ENCODE measurements around the gene CEACAM7. TPM values are rescaled to one million over a fixed set of nuclear protein-coding genes. Genes with fewer than 3 reads are reported as not detected.

CEACAM7 gene
- total RNA-seq, 1 experiment from 2014 or later, result not detected

- no peaks in the 10 kb centered on the region for H3K4me1 Mint-ChIP-seq
- no peak overlapping the region for H2BK15ac ChIP-seq (ENCODE audit: low read depth, low read length)
- no CpG with 5 or more reads among the region's 8 CpGs for WGBS (ENCODE audit: extremely low coverage, insufficient read length, low lambda C conversion rate)
- no peak overlapping the region for H3K4me2 ChIP-seq (ENCODE audit: insufficient read depth, insufficient read length, low read length)
- no peaks in the 10 kb centered on the region for H3K79me2 ChIP-seq (ENCODE audit: insufficient read depth, low read length)
- peaks cover 91 to 95% of the 10 kb centered on the region in 2 experiments for H3K9me3 Mint-ChIP-seq
- no peak overlapping the region for H3K4ac ChIP-seq (ENCODE audit: low read depth, low read length)
- no peak overlapping the region for H3K4me3 Mint-ChIP-seq
- H2BK20ac ChIP-seq (ENCODE audit: low read depth, low read length, poor library complexity, severe bottlenecking), result no peak overlapping the region
- H2AK5ac ChIP-seq (ENCODE audit: insufficient read length, low read length), result no peak overlapping the region
- no peaks in the 10 kb centered on the region for H3K79me1 ChIP-seq (ENCODE audit: insufficient read depth, low read depth, low read length, poor library complexity, severe bottlenecking)
- no peak overlapping the region for H3K56ac ChIP-seq (ENCODE audit: insufficient read length, low read depth, low read length)
- peaks cover 65% of the 10 kb centered on the region for H3K9me3 ChIP-seq (ENCODE audit: control insufficient read depth, low read depth, low read length)
- H2BK12ac ChIP-seq (ENCODE audit: insufficient read length, low read depth, low read length), result no peak overlapping the region
- no peak overlapping the region for H3K18ac ChIP-seq (ENCODE audit: insufficient read length, low read depth, low read length)
- H3K27ac ChIP-seq (ENCODE audit: insufficient read length, low read depth, low read length), result no peak overlapping the region
- no peaks in the 10 kb centered on the region for H4K20me1 ChIP-seq (ENCODE audit: control insufficient read depth, insufficient read depth, insufficient read length)
- peaks cover 2% of the 10 kb centered on the region for H3K27me3 Mint-ChIP-seq (ENCODE audit: low read depth)
- no peak overlapping the region for H3K9ac ChIP-seq (ENCODE audit: extremely low read depth, insufficient read length, low read length)
- no peaks in the 10 kb centered on the region for H3K27me3 ChIP-seq (ENCODE audit: insufficient read depth, low read length)
- H4K91ac ChIP-seq (ENCODE audit: insufficient read length, low read depth, low read length), result no peak overlapping the region
- H3K23ac ChIP-seq (ENCODE audit: insufficient read length, low read depth, low read length), result no peak overlapping the region
- no peak overlapping the region for H4K8ac ChIP-seq (replicated peaks; ENCODE audit: insufficient read length, low read depth, low read length)
- H4K5ac ChIP-seq (ENCODE audit: insufficient read length, low read depth, low read length), result no peak overlapping the region
- DNase-seq, result peak; percentile 6
- no peak overlapping the region for H2AFZ ChIP-seq (ENCODE audit: low read length)
- no peak overlapping the region for H2BK120ac ChIP-seq (ENCODE audit: low read depth, low read length, poor library complexity, severe bottlenecking)
- peaks cover 1 to 16% (median 8%) of the 10 kb centered on the region in 3 experiments; a peak in 5 of 7 replicates for H3K36me3 Mint-ChIP-seq (ENCODE audit: insufficient read depth in 1 of 3, low read depth in 3 of 3)
- no peak overlapping the region for H3K27ac Mint-ChIP-seq
- no peak for TF ChIP-seq CTCF (conservative IDR thresholded peaks at IDR 0.05)
- no peak overlapping the region for H3K14ac ChIP-seq (ENCODE audit: insufficient read depth, low read length)
- H2BK5ac ChIP-seq (ENCODE audit: insufficient read length, low read length), result no peak overlapping the region
- no peak overlapping the region for H3T11ph ChIP-seq (ENCODE audit: low read length)
- no peaks in the 10 kb centered on the region for H3K23me2 ChIP-seq (ENCODE audit: insufficient read length, low read depth, low read length, poor library complexity, severe bottlenecking)
- H3K4me1 ChIP-seq (ENCODE audit: insufficient read depth, low read length), result no peaks in the 10 kb centered on the region
Observed at GRCh38 chr19:41627966-41628675, 59.9 kb downstream of the CEACAM7 start.
